VCaP (cell line): ENCODE data around the gene ZCCHC24.
"Not testable (repeated sequence)": the region's sequence is repeated elsewhere in the genome, so short reads cannot be mapped to it uniquely, and the experiment has no call there.

Source experiments
- H3K27ac ChIP-seq: fragments of 450-650 bp; 2 replicates; pipeline ENCODE4 v1.5.1; 2017
- TF ChIP-seq, protein P1 (sequence below): fragments of 450-650 bp; conservative IDR thresholded peaks from 2 replicates; pipeline ENCODE4 v1.5.1; 2017; ENCODE audit warnings: mild to moderate bottlenecking, moderate library complexity

The ZCCHC24 gene

DNA sequence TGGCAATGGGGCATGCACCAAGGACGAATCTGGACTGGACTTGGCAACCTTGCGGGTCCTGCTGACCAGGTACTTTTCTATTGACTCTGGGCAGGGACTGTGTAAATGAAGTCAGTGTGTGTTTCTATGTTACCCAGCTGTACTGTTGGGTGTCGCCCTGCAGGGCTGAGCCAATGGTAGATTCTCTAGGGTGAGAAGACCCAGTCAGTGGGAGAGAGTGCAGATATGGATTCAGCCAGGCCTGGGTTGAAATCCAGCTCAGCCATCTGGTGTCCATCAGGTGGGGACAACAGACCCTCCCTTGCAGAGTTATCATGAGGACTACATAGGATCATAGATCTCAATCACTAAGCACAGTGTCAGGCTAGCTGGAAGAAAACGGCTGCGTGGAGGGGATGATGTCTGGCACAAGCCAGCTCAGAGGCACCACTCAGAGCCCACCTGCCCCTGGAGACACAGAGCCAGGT, 103.1 kb downstream of the ZCCHC24 start:
- TF ChIP-seq, protein P1, sequence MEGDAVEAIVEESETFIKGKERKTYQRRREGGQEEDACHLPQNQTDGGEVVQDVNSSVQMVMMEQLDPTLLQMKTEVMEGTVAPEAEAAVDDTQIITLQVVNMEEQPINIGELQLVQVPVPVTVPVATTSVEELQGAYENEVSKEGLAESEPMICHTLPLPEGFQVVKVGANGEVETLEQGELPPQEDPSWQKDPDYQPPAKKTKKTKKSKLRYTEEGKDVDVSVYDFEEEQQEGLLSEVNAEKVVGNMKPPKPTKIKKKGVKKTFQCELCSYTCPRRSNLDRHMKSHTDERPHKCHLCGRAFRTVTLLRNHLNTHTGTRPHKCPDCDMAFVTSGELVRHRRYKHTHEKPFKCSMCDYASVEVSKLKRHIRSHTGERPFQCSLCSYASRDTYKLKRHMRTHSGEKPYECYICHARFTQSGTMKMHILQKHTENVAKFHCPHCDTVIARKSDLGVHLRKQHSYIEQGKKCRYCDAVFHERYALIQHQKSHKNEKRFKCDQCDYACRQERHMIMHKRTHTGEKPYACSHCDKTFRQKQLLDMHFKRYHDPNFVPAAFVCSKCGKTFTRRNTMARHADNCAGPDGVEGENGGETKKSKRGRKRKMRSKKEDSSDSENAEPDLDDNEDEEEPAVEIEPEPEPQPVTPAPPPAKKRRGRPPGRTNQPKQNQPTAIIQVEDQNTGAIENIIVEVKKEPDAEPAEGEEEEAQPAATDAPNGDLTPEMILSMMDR = no peak
- H3K27ac ChIP-seq = peak overlapping the region; percentile 42

DNA sequence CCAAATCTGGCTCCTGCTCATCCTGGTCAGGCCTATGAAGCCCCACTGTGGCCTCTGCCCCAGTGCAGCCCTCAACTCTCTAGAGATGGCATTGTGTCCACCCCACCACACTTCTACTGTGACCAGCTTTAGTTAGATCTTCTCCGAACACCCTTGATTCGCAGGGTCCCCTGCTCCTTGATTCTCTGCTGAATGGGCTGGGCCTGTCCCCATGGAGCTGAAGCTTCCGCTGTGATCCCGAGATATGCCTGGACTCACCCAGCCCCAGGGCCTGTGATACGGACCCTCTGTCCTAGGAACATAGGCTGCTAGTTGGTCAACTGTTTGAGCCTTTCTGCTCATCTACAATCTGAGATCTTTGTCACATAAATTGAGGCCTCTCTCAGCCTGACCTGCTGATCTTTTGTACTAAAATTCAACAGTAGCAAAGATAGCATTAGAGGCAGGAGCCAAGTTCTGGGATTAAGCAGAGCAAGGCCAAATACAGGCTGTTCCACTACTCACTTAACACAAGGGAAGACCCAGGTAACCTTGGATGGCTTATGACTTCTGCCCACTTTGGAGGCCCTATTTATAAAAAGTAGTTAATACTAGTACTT, 104.7 kb downstream of the ZCCHC24 start:
- TF ChIP-seq, protein P1 = no peak
- no peak overlapping the region for H3K27ac ChIP-seq

DNA sequence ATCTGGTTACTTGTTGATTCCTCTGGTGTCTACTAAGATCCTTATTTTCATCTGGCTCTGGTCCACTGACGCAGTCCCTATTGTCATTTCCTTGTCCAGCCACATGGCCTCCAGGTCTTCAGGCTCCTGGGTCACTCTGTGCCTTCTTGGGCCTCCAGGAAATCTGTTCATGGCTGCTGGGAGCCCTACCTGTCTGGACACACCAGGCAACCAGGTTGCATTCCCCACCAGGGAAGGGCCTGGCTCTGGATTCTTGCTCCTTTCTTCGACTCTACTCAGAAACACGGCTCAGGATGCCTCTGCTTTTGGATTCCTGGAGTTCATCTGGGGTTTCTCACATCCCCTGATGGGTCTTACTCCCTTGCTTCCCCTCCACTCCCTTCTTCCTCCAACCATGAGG, 106.2 kb downstream of the ZCCHC24 start:
- TF ChIP-seq, protein P1 = no peak
- H3K27ac ChIP-seq = no peak overlapping the region

DNA sequence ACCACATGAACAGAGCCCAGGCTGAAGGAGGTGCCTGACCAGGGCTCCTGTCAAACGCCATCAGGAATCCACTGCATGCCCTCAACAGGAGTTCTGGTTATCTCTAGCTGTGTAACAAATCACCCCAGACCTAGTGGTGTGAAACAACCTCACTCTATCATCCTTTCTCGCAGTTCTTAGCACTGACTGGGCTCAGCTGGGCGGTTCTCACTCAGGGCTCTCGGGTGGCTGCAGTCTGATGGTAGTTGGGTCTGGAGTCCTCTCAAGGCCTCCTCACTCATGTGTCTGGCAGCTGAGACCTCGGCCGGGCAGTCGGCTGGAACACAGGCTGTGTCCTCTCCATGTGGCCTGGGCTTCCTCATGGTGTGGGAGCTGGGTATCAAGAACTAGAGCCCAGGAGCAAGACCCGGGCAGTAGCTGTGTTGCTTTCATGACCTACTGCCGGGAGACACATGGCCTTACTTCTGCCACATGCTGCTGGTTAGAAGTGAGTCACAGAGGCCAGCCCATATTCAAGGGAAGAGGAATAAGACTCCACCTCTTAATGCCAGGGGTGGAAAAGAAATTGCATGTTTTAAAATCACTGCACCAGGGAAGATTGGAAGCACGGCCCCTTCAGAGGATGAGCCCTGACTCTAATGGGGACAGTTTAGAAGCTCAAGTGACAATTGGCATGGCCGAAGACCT, 107.5 kb downstream of the ZCCHC24 start:
- not testable (repeated sequence) for H3K27ac ChIP-seq

DNA sequence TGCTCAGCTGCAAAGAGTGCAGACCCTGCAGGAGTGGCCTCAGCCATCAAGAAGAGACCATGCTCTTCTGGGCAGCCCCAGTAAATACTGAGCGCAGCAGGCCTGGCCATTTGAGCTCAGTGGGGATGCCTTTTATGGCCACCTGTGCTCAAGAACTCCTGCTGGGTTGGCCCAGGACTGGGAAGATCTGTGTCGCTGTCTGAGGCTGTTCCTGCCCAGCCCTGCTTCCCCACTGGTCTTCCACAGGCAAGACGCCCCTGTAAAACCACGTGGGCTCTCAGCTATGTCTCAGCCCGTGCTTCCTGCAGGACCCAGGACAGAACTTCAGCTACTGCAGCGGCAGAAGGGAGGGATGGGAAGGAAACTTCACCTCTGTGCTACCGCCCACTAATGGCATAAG, 108.7 kb downstream of the ZCCHC24 start:
- TF ChIP-seq, protein P1 = no peak
- no peak overlapping the region for H3K27ac ChIP-seq

DNA sequence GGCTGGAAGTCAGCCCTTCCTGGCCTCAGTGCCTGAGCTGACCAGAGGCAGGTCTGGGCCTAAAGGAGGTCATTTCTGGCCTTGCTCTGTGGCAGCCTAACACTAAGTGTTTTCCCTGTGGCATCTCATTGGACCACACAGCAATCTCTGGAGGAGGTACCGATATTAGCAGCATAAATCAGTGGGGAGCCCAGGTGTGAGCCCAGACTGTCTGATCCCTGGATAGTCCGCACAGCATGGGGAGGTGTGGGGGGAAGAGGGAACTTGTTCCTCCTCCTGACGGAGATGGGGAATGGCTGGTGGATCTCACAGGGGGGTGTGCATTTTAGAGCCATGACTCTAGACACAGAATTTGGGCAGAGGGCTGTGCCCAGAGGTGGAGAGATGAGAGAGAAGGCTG, 109.1 kb downstream of the ZCCHC24 start:
- H3K27ac ChIP-seq = no peak overlapping the region

DNA sequence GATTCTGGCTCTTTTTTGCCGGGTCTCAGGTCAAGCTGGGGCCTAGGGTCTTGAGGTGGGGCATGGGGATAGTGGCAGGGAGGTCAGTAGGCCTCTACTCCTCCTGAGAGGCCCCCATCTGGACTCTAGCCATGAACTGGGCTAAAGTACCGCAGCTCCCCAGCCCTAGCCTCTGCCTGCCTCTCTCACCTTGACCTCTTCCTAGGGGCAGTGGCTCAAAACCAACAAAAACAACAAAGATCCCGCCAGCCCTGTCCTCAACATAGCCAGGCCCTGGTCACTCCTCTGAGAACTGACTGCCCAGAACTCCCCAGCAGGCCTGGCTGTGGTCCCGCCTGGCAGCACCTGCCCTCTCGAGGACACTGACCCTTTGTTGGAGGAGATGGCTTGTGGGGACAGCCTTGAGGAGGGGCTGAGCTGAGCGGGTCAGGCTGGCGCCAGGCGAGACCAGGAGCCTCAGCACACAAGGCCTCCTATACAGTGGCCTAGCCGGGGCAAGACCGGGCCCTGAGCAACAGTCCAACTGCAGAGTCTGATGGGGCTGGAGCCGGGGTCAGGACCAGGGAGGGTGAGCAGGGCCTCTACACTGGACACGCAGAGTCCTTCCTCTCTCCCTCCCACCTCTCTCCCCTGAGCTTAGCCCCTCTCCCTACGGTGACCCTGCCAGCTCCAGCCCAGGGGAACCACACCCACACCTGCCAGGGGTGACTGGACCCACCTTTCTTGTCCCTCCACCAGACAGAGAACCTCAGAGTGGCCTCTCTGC, 109.8 kb downstream of the ZCCHC24 start:
- H3K27ac ChIP-seq = no peak overlapping the region
- TF ChIP-seq, protein P1 = no peak

More for the DNA sequence above, 109.1 kb downstream of the ZCCHC24 start:
- TF ChIP-seq, protein P1 = no peak
